Muscle layer of colon (tissue), 2 donors: ENCODE results near the gene TTI1.

ENCODE experiments used
- H3K27ac ChIP-seq: one replicate; pipeline ENCODE4 v1.7.0; 2013; ENCODE audit warnings: low read depth, mild to moderate bottlenecking, low read length, moderate library complexity
- H3K27me3 ChIP-seq, 2 donors: one replicate each; pipeline ENCODE4 v1.7.0; 2013; ENCODE audit warnings: low read length in 2 of 2, mild to moderate bottlenecking in 2 of 2; ENCODE audit not compliant: insufficient read depth in 2 of 2, control insufficient read depth in 1 of 2
- H3K36me3 ChIP-seq: one replicate; pipeline ENCODE4 v1.7.0; 2013; ENCODE audit warnings: mild to moderate bottlenecking, low read length; ENCODE audit not compliant: insufficient read depth
- H3K4me1 ChIP-seq: one replicate; pipeline ENCODE4 v1.7.0; 2013; ENCODE audit warnings: mild to moderate bottlenecking, low read length; ENCODE audit not compliant: insufficient read depth
- H3K4me3 ChIP-seq, 2 donors: one replicate each; pipeline ENCODE4 v1.7.0; 2013; ENCODE audit warnings: low read length in 2 of 2, low read depth in 1 of 2, mild to moderate bottlenecking in 1 of 2, moderate library complexity in 1 of 2
- H3K9ac ChIP-seq: one replicate; pipeline ENCODE4 v1.7.0; 2013; ENCODE audit warnings: low read length
- H3K9me3 ChIP-seq: one replicate; pipeline ENCODE4 v1.7.0; 2013; ENCODE audit warnings: mild to moderate bottlenecking, low read length
- donor health status: abdominal sarcoma.
- donor health status: Adenocarcinoma of cecum.

The TTI1 gene

DNA sequence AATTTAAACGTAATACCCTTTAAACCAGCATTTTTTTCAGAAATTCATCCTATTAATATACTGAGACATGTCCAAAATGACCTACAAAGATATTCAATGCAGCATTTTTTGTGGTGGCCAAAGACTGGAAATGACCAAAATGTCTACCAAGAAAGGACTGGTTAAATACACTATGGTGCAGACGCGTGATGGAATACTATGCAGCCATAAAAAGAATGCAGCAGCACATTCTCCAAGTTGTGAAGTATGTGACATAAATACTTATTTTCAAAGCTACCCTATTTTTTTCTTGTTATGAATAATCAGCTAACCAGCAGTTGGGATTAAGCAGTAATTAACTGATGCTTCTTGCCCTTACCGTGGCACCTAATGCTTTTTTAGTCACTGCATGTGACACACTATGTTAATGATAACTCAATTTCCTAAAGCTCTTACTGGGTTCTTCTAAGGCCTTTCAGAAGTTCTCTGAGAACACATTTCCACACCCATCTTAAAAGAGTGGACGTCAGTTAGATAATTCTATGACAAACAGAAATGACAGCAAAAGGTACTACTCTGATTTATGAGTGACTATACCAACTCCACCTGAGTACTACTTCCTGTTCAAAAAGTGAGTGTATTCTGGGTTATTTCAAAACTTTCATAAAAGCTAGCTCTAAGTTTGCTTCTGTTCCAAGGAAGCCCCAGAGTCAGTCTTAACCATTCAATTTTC lies 24.9 kb downstream of the TTI1 start:
- Histone ChIP-seq H3K9me3 (no peaks in the 10 kb centered on the region), H3K27me3 (no peaks in the 10 kb centered on the region), H3K36me3 (peaks cover 38% of the 10 kb centered on the region), H3K4me3 (no peak overlapping the region), H3K9ac (no peak overlapping the region), H3K4me1 (no peaks in the 10 kb centered on the region), H3K27ac (no peak overlapping the region)

DNA sequence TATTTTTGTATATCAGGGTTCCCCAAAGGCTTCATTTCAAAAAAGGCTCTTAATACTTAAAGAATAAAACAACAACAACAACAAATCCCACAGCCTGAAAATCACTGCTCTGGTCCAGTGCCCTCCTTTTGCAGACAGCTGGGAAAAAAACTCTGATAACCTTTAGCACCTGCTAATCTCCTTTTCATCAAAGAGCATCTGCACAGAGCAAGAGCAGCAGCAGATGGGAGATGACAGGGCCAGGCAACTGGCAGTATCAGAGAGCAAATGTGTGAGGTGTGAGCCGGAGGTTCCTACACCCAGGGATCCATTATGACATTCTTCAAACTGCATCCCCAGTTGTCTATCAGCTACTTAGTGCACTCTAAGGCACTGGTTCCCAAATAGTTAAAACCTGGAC lies 25.7 kb downstream of the TTI1 start:
- peaks cover 31% of the 10 kb centered on the region for H3K36me3 ChIP-seq
- no peaks in the 10 kb centered on the region for H3K4me1 ChIP-seq
- H3K27ac ChIP-seq = no peak overlapping the region
- no peaks in the 10 kb centered on the region for H3K9me3 ChIP-seq
- no peak overlapping the region for H3K4me3 ChIP-seq
- no peaks in the 10 kb centered on the region for H3K27me3 ChIP-seq
- no peak overlapping the region for H3K9ac ChIP-seq

DNA sequence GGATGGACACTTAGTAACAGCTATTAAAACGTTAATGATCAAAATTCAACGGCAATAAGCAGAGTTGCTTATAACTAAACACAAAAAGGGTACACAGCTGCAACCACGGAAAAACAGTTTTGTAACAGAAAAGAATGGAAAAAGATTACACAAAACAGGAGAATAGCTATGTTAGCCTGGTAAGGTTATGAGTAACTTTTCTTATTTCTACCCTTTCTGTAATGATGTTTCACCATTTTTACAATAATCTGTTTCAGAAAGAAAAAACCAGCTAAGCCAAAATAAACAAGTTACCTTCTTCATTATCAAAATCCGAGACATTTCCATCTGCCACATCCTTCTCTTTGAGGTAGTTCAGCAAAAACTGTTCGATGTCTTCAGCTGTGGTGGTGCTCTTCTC lies 27.4 kb downstream of the TTI1 start:
- H3K4me1 ChIP-seq = no peaks in the 10 kb centered on the region
- H3K36me3 ChIP-seq = peaks cover 33% of the 10 kb centered on the region
- H3K27me3 ChIP-seq = no peaks in the 10 kb centered on the region
- H3K9ac ChIP-seq = no peak overlapping the region
- H3K27ac ChIP-seq = no peak overlapping the region
- no peaks in the 10 kb centered on the region for H3K9me3 ChIP-seq
- no peak overlapping the region for H3K4me3 ChIP-seq

DNA sequence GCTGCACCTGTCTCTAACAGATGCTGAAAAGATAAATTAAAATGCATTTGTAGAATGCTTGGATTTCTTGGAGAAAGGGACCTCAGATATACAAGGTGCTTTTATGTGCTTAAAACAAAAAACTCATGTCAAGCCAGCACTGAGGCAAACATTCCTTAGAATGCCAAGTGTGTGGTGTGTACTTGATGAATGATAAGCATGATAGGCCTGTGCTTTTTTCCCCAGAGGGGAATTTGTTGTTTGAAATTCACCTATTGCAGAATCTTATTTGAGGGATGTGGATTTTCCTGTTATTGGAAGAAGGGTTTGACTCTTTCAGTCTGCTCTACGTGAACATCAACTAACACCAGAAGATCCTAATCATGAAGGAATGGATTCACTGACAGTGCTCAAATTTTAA lies 28.8 kb downstream of the TTI1 start:
- Histone ChIP-seq H3K9ac (no peak overlapping the region), H3K4me3 (no peak overlapping the region), H3K27ac (no peak overlapping the region), H3K4me1 (no peaks in the 10 kb centered on the region), H3K27me3 (no peaks in the 10 kb centered on the region), H3K36me3 (peaks cover 30% of the 10 kb centered on the region), H3K9me3 (no peaks in the 10 kb centered on the region)

DNA sequence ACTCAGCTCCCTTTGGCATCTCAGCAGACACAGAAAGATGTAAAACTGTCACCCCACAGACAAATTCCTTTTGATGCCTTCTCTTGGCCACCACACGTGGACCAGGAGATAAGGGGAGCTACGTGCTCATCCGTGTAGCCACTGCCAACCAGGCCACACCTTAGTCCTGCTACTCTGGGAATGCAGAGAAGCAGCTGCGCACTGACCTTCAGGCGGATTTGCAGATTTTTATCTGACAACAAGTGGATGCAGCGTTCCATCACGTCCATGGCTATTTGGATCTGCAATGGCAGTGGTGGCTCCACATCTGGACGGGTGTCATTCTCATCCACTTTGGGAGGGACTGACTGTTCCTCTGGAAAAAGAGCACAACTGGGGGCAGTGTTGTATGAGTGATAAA lies 30.8 kb downstream of the TTI1 start:
- Histone ChIP-seq H3K9ac (no peak overlapping the region), H3K27ac (no peak overlapping the region), H3K9me3 (no peaks in the 10 kb centered on the region), H3K27me3 (no peaks in the 10 kb centered on the region), H3K36me3 (peaks cover 42% of the 10 kb centered on the region), H3K4me3 (no peak overlapping the region), H3K4me1 (no peaks in the 10 kb centered on the region)

DNA sequence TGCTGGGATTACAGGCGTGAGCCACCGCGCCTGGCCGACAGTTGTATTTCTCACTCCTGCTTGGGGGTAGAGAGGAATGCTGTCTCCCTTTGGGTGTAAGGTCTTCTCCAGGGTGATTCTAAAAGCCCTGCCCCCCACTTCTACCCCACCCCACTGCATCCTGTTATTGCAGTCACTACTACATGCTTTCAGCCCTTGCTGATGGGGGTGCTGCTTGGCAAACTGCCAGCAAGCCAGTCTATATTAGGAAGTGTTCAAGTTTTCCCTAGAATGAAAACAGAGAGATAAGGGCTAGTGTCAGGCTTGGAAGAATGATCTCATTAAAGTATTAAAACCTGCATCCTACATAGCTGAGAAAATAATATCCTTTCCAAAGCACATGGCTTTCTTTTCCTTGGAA lies 31.3 kb downstream of the TTI1 start:
- Histone ChIP-seq H3K4me1 (no peaks in the 10 kb centered on the region), H3K9ac (no peak overlapping the region), H3K36me3 (peaks cover 40% of the 10 kb centered on the region), H3K27ac (no peak overlapping the region), H3K27me3 (no peaks in the 10 kb centered on the region), H3K9me3 (no peaks in the 10 kb centered on the region), H3K4me3 (no peak overlapping the region)

DNA sequence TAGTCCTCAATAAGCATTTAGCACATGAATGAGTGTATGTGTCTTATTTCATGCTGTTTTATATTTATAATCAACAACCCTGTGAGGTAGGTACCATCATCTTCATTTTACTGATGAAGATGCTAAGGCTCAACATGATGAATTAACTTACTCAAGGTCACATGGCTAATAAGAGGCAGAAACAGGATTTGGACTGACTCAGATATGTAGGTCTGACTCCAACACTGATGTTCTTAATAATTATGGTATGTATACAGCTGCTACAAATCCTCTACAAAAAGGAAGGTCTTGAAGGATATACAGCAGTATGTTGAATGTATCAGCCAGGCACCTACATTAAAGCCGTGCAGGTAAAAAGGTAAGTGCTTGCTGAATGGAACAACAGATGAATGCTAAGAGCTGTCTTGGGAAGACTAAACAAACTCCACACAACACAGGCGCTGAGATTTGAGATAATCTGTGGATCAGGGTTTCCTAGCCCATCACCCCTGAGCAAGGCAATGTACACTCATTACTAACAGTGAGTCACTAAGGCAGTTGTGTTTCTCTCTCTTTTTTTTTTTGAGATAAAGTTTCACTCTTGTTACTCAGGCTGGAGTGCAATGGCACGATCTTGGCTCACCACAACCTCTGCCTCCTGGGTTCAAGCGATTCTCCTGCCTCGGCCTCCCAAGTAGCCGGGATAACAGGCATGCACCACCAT lies 31.9 kb downstream of the TTI1 start:
- Histone ChIP-seq H3K27ac (no peak overlapping the region), H3K36me3 (peaks cover 45% of the 10 kb centered on the region), H3K4me3 (no peak overlapping the region), H3K9ac (no peak overlapping the region), H3K27me3 (no peaks in the 10 kb centered on the region), H3K9me3 (no peaks in the 10 kb centered on the region), H3K4me1 (peaks cover 5% of the 10 kb centered on the region)

DNA sequence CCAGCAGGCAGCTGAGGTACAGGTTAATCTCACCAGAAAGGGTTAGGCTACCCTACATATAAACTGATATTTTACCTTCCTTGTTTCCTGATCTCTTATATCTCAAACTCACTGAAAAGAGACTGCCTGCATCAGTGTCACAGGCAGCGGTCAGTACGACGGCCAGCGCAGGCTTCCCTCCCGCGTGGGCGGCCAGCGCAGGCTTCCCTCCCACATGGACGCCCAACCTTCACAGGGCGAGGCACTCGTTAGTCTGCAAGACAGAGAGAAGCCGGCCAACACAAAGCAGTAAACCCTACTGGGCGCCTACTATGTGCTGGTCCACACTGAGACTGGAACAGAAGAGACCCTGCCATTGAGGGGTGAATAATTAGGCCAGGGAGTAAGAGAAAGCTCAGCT lies 33.0 kb downstream of the TTI1 start:
- Histone ChIP-seq H3K27me3 (no peaks in the 10 kb centered on the region), H3K27ac (no peak overlapping the region), H3K4me1 (peaks cover 6% of the 10 kb centered on the region), H3K9me3 (no peaks in the 10 kb centered on the region), H3K9ac (no peak overlapping the region), H3K36me3 (peaks cover 47% of the 10 kb centered on the region), H3K4me3 (no peak overlapping the region)

DNA sequence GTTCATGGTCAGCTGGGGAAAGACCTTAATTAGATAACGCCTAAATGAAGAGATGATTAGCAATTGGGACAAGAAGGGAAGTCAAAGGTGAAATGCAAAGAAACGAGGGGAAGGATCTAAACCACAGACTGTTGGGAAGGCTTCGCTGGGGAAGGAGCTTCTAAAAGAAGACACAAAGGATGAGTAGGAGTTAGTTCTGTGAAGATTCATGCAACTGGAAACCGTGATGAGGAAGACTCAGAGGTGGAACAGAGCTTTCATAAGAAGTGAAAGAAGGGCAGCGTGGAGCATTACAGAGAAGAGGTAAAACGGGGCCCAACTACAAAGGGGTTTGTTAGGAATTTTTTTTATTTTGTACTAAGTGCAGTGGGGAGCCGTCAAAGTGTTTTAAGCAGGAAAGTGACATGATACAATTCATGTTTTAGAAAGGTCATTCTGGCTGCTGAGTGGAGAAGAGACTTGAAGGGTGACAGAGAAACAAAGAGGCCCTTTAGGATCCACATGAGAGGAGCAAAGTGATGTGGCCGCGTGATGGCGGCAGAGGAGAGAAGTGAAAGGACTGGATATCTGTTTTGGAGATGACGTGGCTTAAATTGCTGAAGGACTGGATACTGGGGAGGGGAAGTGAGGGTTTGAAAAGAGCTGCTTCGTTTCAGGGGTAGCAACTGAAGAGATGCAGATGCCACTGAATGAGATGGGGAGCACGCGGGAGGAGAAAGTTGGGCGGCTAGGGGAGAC lies 33.6 kb downstream of the TTI1 start:
- Histone ChIP-seq H3K4me3 (no peak overlapping the region), H3K36me3 (peaks cover 51% of the 10 kb centered on the region), H3K27ac (no peak overlapping the region), H3K9ac (no peak overlapping the region), H3K4me1 (peaks cover 6% of the 10 kb centered on the region), H3K9me3 (no peaks in the 10 kb centered on the region), H3K27me3 (no peaks in the 10 kb centered on the region)

DNA sequence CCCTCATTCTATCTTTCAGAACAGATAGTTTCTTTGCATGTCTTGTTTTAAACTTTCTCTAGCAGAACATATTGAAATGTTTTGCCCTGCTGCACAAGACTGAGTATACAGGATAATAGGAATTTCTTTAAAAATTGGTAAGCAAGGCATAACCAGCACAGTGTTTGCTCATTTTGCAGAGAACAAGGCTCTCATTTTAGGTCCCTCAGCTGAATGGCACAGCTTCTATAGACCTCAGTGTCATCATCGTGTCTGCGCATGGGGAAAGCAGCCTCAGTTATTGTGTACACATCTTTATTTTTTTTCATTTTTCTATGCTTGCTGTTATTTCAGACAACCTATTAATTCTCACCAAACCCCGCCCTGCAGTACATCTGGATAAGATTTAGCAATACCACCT lies 35.7 kb downstream of the TTI1 start:
- no peaks in the 10 kb centered on the region for H3K9me3 ChIP-seq
- H3K9ac ChIP-seq = no peak overlapping the region
- H3K36me3 ChIP-seq = peaks cover 53% of the 10 kb centered on the region
- no peaks in the 10 kb centered on the region for H3K27me3 ChIP-seq
- H3K4me1 ChIP-seq = peaks cover 11% of the 10 kb centered on the region
- H3K4me3 ChIP-seq = no peak overlapping the region
- no peak overlapping the region for H3K27ac ChIP-seq

DNA sequence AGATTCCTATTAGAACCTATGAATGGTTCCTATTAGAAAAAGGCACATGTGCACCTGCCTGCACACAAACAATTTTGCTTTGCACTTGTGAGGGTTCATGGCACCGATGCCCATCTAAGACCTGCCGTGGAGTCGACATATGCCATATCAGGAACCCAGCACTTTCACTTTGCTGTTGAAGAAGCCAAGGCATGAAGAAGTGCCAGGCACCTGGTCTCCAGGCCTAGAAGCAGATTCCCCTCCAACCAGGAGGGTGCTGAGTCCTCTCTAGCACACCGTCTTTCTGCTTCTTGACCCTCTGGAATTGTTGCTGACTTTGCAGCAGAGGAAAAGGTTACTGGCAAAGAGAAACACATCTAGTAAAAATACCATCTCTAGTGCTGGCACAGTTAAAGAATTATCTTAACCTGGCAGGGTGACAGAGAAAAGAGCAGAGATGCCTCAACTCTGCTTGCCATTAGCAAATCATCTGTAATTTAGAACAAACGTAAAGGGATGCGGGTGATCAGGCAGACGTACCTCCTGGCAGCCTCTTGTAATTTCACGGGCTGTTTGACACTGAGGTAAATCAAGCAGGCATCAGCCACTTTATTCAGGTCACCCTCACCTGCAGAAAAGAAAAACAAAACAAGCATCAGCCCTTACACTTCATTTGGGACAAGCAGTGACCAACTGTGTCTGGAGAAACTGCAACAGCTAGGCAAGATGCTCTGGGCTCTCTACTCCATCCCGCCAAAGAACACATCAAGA lies 37.2 kb downstream of the TTI1 start:
- Histone ChIP-seq H3K9ac (no peak overlapping the region), H3K27me3 (no peaks in the 10 kb centered on the region), H3K4me1 (peaks cover 11% of the 10 kb centered on the region)

More for the DNA sequence above, 37.2 kb downstream of the TTI1 start:
- H3K36me3 ChIP-seq = peaks cover 38% of the 10 kb centered on the region
- H3K4me3 ChIP-seq = no peak overlapping the region
- H3K9me3 ChIP-seq = no peaks in the 10 kb centered on the region
- no peak overlapping the region for H3K27ac ChIP-seq
